ENCODE data around the gene SPRYD7.

DNA sequence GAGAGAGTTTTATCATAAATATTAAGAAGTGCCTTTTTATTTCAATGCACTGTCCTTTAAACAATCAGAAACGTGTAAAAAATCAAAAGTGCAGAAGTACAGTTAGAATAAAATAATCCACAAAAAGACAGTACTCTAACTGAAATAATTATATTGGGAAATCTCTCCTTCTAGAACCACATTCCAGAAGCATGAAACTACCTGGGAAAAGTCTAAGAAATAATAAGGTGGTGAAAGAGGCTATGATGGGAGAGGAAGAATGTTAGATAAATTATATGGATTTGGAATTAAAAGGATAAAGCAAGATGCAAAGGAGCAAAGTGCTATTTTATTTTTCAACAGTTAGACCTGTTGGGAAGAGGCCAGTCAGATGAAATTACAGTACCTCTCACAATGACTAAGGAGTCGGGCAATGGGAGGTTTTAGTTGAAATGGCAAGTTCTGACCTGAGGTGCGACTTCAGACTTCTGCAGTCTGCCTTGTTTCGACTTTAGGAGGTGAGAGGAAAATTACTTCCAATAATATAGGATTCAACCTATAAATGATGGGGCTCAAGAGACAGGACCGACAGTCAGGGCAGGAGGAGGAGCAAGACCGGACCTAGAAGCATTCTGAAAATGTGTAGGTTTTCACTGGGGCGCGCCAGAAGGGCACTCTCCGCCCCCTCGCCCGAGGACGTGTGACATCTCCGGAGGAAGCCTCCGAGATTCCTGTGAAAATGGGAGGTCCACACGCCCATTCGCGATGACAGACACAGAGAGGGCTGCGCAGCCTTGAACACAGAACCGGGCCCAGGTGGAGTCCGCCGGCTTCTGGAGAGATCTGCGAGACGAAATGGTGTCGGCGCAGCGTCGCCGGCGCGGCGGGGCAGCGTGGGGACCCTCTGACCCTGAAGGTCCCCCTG is 717 bp downstream of the SPRYD7 start:
- TF ChIP-seq POLR2A (IDR thresholded peaks at IDR 0.05; ENCODE audit: low read length) (no peak), GATA1 (IDR thresholded peaks at IDR 0.05; ENCODE audit: low read depth, low read length) (no peak)
